Anterior cingulate cortex (tissue), 58 donors: ENCODE data around the gene RRP1B.
"Not testable (repeated sequence)": the region's sequence is repeated elsewhere in the genome, so short reads cannot be mapped to it uniquely, and the experiment has no call there.

Source experiments
- DNase-seq, 58 donors: peaks; one replicate each; lab custom pipeline; 2025; lab: John Stamatoyannopoulos, UW

RRP1B gene

GRCh38 chr21:43696214-43696613, 36.9 kb downstream of the RRP1B start:
- DNase-seq, result no peak

GRCh38 chr21:43697758-43698643, 38.6 kb downstream of the RRP1B start:
- DNase-seq, result no peak

DNA sequence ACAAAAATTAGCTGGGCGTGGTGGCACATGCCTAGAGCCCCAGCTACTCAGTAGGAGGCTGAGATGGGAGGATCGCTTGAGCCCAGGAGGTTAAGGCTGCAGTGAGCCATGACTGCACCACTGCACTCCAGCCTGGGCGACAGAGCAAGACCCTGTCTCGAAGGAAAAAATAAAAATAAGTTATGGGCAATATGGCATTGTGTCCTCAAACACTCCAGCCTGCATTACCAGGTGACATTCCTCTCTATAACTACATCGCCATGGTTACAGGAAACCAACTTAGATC, 40.1 kb downstream of the RRP1B start:
- DNase-seq, result not testable (repeated sequence)

DNA sequence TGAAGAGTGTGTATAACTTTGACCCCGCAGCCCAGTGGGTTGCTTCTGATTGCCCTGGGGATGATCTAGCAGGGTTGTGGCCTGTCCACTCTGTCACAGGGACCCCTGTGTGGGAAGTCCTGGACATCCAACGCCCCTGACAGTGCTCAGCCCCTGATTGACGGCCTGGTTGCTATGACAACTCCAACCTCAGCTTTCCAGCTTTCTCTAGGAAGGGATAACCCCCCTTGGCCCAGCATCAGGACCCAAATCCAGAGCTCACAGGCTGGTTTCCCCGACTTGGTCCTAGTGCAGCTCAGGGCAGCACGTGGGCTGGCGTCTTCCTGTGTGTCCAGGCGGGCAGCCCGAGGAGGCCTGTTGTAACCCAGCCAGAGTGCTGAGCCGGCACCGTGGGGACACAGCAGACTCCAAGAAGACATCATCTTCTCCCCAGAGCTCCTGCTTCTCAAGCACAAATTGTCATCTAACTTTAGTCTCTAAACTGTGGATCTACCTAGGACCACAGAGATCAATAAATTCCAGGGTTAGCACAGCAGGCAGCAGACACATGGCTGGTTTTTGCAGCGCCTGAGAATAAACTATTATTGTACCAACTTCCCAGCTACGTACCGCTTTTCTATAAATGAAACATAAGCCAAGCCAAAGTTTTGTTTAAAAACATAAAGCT, 40.7 kb downstream of the RRP1B start:
- DNase-seq, result no peak

- no peak for DNase-seq
These were observed 42.8 kb downstream of the RRP1B start for GRCh38 chr21:43701936-43702784.

DNA sequence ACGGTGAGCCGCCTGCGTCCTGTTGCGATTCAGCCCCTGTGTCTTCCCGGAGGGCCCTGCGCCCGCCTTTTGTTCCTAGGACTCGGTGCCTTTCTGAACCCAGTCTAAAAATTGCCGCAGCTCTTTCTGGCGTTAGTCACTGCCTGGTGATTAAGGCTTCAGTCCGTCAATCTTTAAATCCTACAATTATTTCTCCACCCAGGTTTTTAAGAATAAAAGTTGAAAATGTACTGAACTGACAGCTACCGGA, 43.4 kb downstream of the RRP1B start:
- no peak for DNase-seq

GRCh38 chr21:43703035-43703880, 43.9 kb downstream of the RRP1B start:
- DNase-seq, result peak in 4 of 58 donors; percentile 18 to 50 (median 30)

DNA sequence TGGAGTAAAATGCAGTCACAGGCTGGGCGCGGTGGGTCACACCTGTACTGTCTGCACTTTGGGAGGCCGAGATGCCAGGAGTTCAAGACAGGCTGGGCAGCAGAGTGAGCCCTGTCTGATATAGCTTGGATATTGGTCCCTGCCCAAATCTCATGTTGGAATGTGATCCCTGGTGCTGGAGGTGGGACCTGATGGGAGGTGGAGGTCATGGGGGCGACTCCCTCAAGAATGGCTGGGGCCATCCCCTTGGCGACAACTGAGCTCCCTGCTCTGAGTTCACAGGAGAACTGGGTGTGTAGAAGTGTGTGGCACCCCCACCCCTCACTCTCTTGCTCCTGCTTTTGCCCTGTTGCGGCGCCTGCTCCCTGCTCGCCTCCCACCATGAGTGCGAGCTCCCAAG, 48.1 kb downstream of the RRP1B start:
- DNase-seq, result no peak

DNA sequence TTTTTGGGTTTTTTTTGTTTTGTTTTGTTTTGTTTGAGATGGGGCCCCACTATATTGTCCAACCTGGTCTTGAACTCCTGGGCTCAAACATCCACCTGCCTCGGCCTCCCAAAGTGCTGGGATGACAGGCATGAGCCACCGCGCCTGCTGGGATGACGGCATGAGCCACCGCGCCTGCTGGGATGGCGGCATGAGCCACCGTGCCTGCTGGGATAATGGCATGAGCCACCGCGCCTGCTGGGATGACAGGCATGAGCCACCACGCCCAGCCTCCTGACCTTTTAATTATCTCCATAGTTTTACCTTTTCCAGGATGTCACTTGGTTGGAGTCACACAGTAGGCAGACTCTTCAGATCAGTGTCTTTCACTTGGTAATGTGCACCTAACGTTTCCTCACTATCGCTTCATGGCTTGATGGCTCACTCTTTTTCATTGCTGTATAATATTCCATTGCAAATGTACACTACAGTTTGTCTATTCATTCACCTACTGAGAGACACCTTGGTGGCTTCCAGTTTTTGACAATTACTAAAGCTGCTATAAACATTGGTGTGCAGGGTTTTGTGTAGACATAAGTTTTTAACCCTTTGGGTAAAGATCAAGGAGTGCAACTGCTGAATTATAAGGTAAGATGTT, 49.5 kb downstream of the RRP1B start:
- no peak for DNase-seq

GRCh38 chr21:43712268-43712942, 53.0 kb downstream of the RRP1B start:
- no peak for DNase-seq

- DNase-seq, result not testable (repeated sequence)
These were observed 53.8 kb downstream of the RRP1B start for GRCh38 chr21:43713123-43713522.

- no peak for DNase-seq
These were observed 57.2 kb downstream of the RRP1B start for GRCh38 chr21:43716376-43717165.

DNA sequence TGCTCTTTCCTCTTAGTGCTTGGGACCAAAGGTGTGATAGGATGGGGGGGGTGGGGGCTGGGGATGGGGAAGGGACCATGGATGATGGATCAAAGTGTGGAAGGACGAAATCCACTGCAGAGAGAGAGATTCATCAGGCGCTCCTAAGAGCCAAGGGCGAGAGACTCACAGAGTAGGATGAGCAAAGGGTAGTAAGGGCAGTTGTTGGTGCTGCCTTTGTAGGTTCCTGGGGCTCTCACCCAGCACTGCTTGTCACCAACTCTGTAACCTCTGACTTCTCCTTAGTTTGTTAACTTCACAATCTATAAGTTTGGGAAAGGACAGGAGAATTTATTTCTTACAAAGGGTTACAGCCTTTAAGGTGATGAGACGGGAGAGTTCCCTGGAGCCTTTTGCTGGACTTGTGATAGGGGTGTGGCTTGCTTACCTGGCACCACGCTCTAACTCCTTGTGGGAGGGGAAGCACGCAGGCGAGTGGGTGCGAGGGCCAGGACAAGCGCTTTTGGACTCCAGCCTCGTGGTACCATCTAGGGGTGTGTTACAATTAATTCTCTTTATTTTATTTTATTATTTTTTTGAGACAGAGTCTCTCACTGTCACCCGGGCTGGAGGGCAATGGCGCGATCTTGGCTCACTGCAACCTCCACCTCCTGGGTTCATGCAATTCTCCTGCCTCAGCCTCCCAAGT, 58.0 kb downstream of the RRP1B start:
- no peak for DNase-seq

- no peak for DNase-seq
These were observed 58.9 kb downstream of the RRP1B start for GRCh38 chr21:43717967-43718871.

GRCh38 chr21:43718872-43719747, 59.8 kb downstream of the RRP1B start, which contains the start of gene PDXK:
PDXK (plus strand) TSS chr21:43719129; CDS start chr21:43719295, 166 bp downstream.
- DNase-seq, result peak in 56 of 58 donors; percentile 38 to 90 (median 79)
